HepG2 (cell line): Measurements from ENCODE around the gene COL13A1. TPM values are rescaled to one million over a fixed set of nuclear protein-coding genes. Genes with fewer than 3 reads are reported as not detected.

Source experiments
- ATAC-seq: fragments of 200-7000 bp; cut with Tn5 transposase; 3 replicates; pipeline ENCODE4 v1.9.1; 2020; ENCODE audit warnings: mild to moderate bottlenecking, moderate library complexity
- BruUV-seq: library from RNA; stranded (reverse); fragments of 400-500 nt; replicated peaks from 2 replicates; lab custom pipeline; 2021; lab: Mats Ljungman, UMichigan
- CTCF ChIA-PET: fragments of 300-600 bp; formaldehyde crosslinking; extraction: SDS; loops from one replicate; lab custom pipeline; 2021; ENCODE audit warnings: low total read pairs, inconsistent platforms, low intra/inter-chr PET ratio; lab: Yijun Ruan, JAX
- POLR2A ChIA-PET: fragments of 350-600 bp; sonication (Branson Sonifier 250); formaldehyde crosslinking; loops from one replicate; lab custom pipeline; 2020; ENCODE audit warnings: antibody characterized with exemption, inconsistent platforms; lab: Yijun Ruan, JAX
- DNase-seq: peaks from one replicate; pipeline ENCODE4 v3.0.0-alpha.2; 2015; ENCODE audit warnings: low spot score
- FAIRE-seq: peaks from 3 replicates; lab custom pipeline; 2011; peaks lifted over from hg19 to GRCh38; lab: Jason Lieb, UNC
- H2AFZ ChIP-seq: one replicate; pipeline ENCODE4 v1.6.1; 2011; ENCODE audit warnings: low read length, inconsistent platforms
- H3K27ac ChIP-seq: fragments of 300-600 bp; 3 replicates; pipeline ENCODE4 v1.8.0; 2011; ENCODE audit warnings: mixed run types, mild to moderate bottlenecking, mixed read lengths, low read length, inconsistent platforms; ENCODE audit not compliant: insufficient read depth; ENCODE audit errors: extremely low read length
- H3K27me3 ChIP-seq, 2 experiments: fragments of 200-600 bp in 1 of 2; 2 replicates in 1 of 2; 3 replicates in 1 of 2; pipeline versions ENCODE4 v1.6.0 to v1.8.0; 2011; ENCODE audit warnings: low read length in 2 of 2, mild to moderate bottlenecking in 2 of 2, moderate library complexity in 2 of 2, inconsistent platforms in 1 of 2; ENCODE audit not compliant: insufficient read depth in 2 of 2, control insufficient read depth in 1 of 2
- H3K36me3 ChIP-seq, 2 experiments: fragments of 200-600 bp in 1 of 2; replicated peaks in 1 of 2; 2 replicates in 1 of 2; 3 replicates in 1 of 2; pipeline versions ENCODE4 v1.5.1 to v1.8.0; 2011; ENCODE audit warnings: low read length in 2 of 2, inconsistent platforms in 1 of 2; ENCODE audit not compliant: insufficient read depth in 2 of 2, control insufficient read depth in 1 of 2
- H3K4me1 ChIP-seq: 2 replicates; pipeline ENCODE4 v1.5.1; 2012; ENCODE audit warnings: low read length, inconsistent platforms; ENCODE audit not compliant: insufficient read depth
- H3K4me2 ChIP-seq: 2 replicates; pipeline ENCODE4 v1.6.0; 2011; ENCODE audit warnings: low read depth, low read length, inconsistent platforms
- H3K4me3 ChIP-seq, 3 experiments: fragments of 200-600 bp in 1 of 3; sonication (generic), shearing (Covaris generic) in 1 of 3; replicated peaks in 1 of 3; 2 replicates each; pipeline ENCODE4 v1.5.1; 2011 to 2016; ENCODE audit warnings: low read length in 3 of 3, inconsistent platforms in 2 of 3, low read depth in 2 of 3, mild to moderate bottlenecking in 2 of 3, control low read depth in 1 of 3, mixed read lengths in 1 of 3; ENCODE audit not compliant: insufficient read depth in 1 of 3
- H3K79me2 ChIP-seq: one replicate; pipeline ENCODE4 v1.6.1; 2011; ENCODE audit warnings: low read length, inconsistent platforms; ENCODE audit not compliant: insufficient read depth
- H3K9ac ChIP-seq: 2 replicates; pipeline ENCODE4 v1.6.0; 2011; ENCODE audit warnings: mild to moderate bottlenecking, low read depth, low read length, inconsistent platforms; ENCODE audit not compliant: insufficient read depth
- H3K9me3 ChIP-seq: 2 replicates; pipeline ENCODE4 v1.5.1; 2012; ENCODE audit warnings: mild to moderate bottlenecking, low read length
- H4K20me1 ChIP-seq: 2 replicates; pipeline ENCODE4 v1.6.0; 2011; ENCODE audit warnings: inconsistent platforms, mild to moderate bottlenecking, low read length, moderate library complexity; ENCODE audit not compliant: insufficient read depth
- CREB1 ChIP-seq, 2 experiments: fragments of 450-650 bp in 1 of 2; IDR thresholded peaks; 2 replicates each; pipeline ENCODE4 v1.6.1; 2016 to 2017; ENCODE audit warnings: control low read depth in 1 of 2, mild to moderate bottlenecking in 1 of 2, missing compliant biosample characterization in 1 of 2, missing genetic modification characterization in 1 of 2
- KLF13 ChIP-seq: sonication (generic); formaldehyde crosslinking; IDR thresholded peaks from 2 replicates; pipeline ENCODE4 v1.4.0; 2020; ENCODE audit warnings: mild to moderate bottlenecking, missing genetic modification reagents
- TCF7L2 ChIP-seq: IDR thresholded peaks from 2 replicates; pipeline ENCODE4 v1.6.1; 2011; ENCODE audit warnings: mild to moderate bottlenecking, low read depth, low read length, moderate library complexity
- ZNF484 ChIP-seq: sonication (generic); formaldehyde crosslinking; IDR thresholded peaks from 2 replicates; pipeline ENCODE4 v1.5.1; 2020; ENCODE audit warnings: mild to moderate bottlenecking, low read depth, missing genetic modification reagents, borderline replicate concordance
- WGBS: methylation state at CpG from one replicate; pipeline ENCODE4 v1.1.6; 2017; ENCODE audit warnings: low lambda C conversion rate; 5-methylcytosine and 5-hydroxymethylcytosine counted together
- in situ Hi-C: cut with HindIII; loops from 2 replicates; pipeline ENCODE4 v1.10.0; 2017; ENCODE audit warnings: low pct_unique_long_range_greater_than_20kb; ENCODE audit not compliant: extremely low pct_ligation_motif_present
- intact Hi-C: fragments of 100-400 bp; cut with micrococcal nuclease; formaldehyde crosslinking; loops from one replicate; pipeline ENCODE4 v1.10.0; 2022; ENCODE audit not compliant: unreplicated experiment
- polyA plus RNA-seq, 8 experiments: library from polyadenylated mRNA; depleted of rRNA in 3 of 8; stranded (reverse) in 7 of 8; unstranded in 1 of 8; fragments of >200 nt; fragmentation: Illumina TruSeq in 4 of 8; extraction: Trizol in 4 of 8; gene quantifications; 2 replicates each; pipeline versions ENCODE4 v1.2.1 to v1.2.3, GENCODE V29; 2011 to 2016; ENCODE audit warnings: low read depth in 4 of 8, missing spikeins in 1 of 8, mixed read lengths in 1 of 8; ENCODE audit not compliant: insufficient read depth in 1 of 8
- total RNA-seq, 5 experiments: library from RNA; depleted of rRNA; stranded (reverse); fragments of >200 nt; fragmentation: Illumina TruSeq; extraction: Trizol; gene quantifications; 2 replicates each; pipeline ENCODE4 v1.2.3, GENCODE V29; 2016; ENCODE audit warnings: low read depth in 1 of 5
- TF ChIP-seq, protein P1 (sequence below): sonication (generic); formaldehyde crosslinking; IDR thresholded peaks from 2 replicates; pipeline ENCODE4 v1.9.0; 2021; ENCODE audit warnings: mild to moderate bottlenecking, missing genetic modification reagents

The COL13A1 gene
- total and polyA plus RNA-seq, 2 of the 13 experiments (the other 11 are each of a cell fraction or from before 2014, with no cell fraction given): 0.07 TPM; not detected in 1

DNA sequence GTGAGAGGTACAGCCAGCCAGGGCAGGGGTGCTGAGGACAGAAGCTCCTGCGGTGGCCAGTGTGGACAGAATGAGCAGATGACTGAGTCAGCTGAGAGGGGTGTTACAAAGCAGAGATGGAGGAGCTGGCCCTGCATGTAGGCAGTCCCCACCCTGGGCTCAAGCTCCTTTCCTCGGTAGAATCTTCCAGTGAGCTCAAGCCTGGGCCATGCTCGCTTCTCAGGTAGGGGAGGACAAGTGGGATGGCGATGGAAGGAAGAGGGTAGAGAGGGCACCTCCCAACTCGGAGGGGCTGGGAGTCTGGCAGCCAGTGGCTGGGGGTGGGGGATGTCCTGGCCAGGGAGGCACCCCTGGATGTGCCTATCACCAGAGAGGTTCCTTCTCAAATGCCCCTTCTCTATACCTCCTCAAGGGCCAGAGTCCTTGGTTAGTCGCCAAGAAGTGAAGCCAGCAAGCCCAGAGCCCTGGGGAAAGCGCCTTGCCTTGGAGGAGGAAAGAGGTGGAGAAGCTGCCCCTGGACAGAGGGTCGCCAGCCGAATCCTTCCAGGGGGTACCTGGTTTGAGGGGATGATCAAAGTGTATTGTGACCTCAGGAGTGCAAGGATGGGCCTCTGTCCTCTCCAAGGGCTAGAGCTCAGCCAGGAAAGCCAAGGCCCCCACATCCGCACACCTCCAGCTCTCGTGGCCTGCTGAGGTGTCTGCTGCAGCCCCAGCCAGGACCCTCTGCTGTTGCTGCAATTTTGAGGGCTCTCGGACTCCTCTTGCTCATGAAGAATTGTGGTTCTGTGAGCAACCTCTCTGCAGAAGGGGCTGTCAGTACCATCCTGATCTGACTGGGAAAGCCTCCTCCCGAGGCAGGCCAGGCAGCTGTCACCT lies 162.4 kb downstream of the COL13A1 start (continued):
- TF ChIP-seq ZNF484 (CRISPR knock-in tag): no peak
- no peak for TF ChIP-seq KLF13
- no peak for TF ChIP-seq TCF7L2
- TF ChIP-seq, all 625 proteins: peak for 0

DNA sequence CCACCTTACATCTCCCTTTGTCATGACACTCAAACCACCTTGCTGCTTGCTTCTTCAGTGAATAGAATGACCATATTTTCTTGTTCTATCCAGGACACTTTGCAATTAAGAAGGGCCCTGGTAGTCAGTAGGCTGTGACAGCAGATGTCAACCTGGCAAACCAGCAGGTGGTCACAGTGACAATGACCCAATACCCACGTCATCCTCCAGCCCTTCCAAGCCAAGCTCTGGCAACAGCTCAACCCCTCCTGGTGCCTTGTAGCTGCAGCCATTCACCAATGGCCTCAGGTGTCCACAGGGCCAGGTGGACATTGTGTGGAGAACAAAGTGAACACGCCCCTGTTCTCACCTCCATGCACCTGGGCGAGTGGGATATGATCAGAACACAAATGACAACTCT lies 163.4 kb downstream of the COL13A1 start:
- H3K36me3 ChIP-seq: no peaks in the 10 kb centered on the region
- peaks cover 15% of the 10 kb centered on the region; the same call in 1 of the 2 replicates for H3K4me1 ChIP-seq
- no peak overlapping the region for H3K4me2 ChIP-seq
- ATAC-seq: no peak
- no peak for FAIRE-seq
- 0% methylated on average over 2 of the region's 3 CpGs for WGBS
- peaks cover 8 to 71% of the 10 kb centered on the region in 2 experiments; a peak in 3 of 5 replicates for H3K27me3 ChIP-seq
- BruUV-seq: no TSS peak
- TF ChIP-seq, protein P1, sequence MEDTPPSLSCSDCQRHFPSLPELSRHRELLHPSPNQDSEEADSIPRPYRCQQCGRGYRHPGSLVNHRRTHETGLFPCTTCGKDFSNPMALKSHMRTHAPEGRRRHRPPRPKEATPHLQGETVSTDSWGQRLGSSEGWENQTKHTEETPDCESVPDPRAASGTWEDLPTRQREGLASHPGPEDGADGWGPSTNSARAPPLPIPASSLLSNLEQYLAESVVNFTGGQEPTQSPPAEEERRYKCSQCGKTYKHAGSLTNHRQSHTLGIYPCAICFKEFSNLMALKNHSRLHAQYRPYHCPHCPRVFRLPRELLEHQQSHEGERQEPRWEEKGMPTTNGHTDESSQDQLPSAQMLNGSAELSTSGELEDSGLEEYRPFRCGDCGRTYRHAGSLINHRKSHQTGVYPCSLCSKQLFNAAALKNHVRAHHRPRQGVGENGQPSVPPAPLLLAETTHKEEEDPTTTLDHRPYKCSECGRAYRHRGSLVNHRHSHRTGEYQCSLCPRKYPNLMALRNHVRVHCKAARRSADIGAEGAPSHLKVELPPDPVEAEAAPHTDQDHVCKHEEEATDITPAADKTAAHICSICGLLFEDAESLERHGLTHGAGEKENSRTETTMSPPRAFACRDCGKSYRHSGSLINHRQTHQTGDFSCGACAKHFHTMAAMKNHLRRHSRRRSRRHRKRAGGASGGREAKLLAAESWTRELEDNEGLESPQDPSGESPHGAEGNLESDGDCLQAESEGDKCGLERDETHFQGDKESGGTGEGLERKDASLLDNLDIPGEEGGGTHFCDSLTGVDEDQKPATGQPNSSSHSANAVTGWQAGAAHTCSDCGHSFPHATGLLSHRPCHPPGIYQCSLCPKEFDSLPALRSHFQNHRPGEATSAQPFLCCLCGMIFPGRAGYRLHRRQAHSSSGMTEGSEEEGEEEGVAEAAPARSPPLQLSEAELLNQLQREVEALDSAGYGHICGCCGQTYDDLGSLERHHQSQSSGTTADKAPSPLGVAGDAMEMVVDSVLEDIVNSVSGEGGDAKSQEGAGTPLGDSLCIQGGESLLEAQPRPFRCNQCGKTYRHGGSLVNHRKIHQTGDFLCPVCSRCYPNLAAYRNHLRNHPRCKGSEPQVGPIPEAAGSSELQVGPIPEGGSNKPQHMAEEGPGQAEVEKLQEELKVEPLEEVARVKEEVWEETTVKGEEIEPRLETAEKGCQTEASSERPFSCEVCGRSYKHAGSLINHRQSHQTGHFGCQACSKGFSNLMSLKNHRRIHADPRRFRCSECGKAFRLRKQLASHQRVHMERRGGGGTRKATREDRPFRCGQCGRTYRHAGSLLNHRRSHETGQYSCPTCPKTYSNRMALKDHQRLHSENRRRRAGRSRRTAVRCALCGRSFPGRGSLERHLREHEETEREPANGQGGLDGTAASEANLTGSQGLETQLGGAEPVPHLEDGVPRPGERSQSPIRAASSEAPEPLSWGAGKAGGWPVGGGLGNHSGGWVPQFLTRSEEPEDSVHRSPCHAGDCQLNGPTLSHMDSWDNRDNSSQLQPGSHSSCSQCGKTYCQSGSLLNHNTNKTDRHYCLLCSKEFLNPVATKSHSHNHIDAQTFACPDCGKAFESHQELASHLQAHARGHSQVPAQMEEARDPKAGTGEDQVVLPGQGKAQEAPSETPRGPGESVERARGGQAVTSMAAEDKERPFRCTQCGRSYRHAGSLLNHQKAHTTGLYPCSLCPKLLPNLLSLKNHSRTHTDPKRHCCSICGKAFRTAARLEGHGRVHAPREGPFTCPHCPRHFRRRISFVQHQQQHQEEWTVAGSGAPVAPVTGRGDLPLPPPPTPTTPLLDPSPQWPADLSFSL: no peak
- peak; percentile 46; the same call in 1 of the 2 replicates for TF ChIP-seq CREB1 (IDR thresholded peaks at IDR 0.05)
- no peak for TF ChIP-seq CREB1 (CRISPR knock-in tag; IDR thresholded peaks at IDR 0.05)
- intact Hi-C loops (no loop called here), in situ Hi-C loops (no loop called here)
- no peak overlapping the region for H2AFZ ChIP-seq
- H3K27ac ChIP-seq: no peak overlapping the region
- no peak overlapping the region for H3K4me3 ChIP-seq
- no peak for DNase-seq
- ChIA-PET POLR2A (no interaction called here), CTCF (no interaction called here)
- H3K79me2 ChIP-seq: no peaks in the 10 kb centered on the region
- no peaks in the 10 kb centered on the region for H3K9me3 ChIP-seq
- H4K20me1 ChIP-seq: no peaks in the 10 kb centered on the region
- H3K9ac ChIP-seq: no peak overlapping the region
